ENCODE measurements around the gene EIF4A3.

EIF4A3 gene

DNA sequence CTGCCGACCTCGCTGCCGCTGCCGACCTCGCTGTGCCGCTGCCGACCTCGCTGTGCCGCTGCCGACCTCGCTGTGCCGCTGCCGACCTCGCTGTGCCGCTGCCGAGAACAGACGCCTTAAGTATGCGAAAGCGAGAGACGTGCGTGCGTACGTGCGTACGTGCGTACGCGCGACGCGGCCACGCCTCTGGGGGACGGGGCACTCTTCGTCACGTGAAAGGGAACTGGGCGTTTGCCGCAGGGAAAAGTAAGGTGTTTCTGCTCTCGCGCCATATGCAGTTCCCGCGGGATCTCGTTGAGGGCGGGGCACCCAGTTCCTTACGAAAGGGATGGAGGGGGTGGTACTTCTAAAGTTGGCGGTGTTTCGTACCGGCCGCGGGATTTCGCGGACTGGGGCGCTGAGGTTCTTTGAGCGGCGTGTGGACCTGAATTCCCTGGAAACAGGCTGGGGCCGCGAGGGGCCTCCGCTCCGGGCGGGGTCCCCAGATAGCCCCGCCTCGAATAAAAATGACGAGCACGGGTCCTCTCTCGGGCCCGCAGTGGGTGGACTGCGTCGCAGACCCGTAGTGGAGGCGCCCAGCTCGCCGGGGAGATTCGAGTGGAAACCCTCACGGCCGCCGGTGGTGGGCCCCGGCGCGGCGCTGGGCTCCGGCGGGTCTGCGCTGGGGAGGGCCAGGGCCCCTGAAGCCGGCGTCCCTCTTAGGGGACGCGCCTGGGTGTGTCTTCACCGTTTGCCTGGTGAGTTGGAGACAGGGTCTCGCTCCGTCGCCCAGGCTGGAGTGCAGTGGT lies at the start of gene EIF4A3:
Gene EIF4A3, minus strand, starts transcription at position 94 of the 788 bp plus-strand sequence. CDS start 167 bp downstream, outside the sequence.
- peak; percentile 99 for DNase-seq

DNA sequence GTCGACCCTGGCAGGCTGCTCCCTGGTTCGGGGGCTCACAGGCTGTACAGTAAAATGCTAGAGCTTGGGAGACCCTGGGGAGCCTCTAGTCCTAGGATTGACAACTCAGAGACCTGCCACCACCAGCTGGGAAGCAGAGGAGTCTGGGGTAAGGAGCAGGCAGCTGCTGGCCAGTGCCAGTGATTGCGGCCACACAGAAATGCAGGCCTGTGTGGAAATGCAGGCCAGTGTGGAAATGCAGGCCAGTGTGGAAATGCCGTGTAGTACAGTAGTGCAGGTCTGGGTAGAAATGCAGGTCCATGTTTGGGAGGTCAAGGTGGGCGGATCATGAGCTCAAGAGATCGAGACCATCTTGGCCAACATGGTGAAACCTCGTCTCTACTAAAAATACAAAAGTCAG lies 49.7 kb upstream of the EIF4A3 start:
- DNase-seq = no peak

DNA sequence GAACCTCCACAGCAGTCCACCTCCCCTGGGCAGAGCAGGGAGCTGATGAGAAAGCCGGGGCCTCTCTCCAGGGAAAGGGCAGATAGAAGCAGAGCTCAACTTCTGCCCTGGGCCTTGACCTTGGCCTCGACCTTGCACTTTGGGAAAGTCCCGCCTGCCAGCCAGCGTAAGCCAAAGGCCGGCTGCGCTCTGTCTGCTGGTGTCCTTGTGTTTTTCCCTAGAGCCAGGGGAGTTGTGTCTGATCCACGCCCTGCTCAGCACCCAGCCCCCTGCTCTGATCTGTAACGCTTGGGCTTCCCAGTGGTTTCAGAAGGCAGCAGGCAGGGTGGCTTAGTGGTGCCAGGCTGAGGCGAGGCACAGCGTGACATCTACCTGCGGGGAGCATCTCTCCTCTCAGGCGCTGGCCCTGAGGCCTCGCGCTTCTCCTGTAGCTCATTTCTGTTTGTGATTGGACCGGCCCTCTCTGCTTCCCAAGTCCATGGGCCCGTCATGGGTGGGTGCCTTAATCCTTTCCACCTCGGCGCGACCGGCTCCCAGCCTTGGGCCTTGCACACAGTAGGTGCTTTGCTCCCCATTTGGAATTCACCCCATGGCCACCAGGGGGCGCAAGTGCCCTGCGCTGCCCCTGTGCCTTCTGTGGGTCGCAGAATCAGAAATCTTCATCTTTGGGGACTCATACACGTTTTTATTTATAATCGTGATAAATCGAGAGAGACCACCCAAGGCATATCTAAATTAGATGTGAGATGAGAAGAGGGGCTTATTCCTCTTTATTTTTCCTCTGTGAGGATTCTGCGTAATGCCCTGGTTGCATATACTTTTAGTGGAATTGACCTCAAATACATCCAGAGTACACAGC lies 49.0 kb upstream of the EIF4A3 start:
- DNase-seq = no peak

GRCh38 chr17:80195141-80195540 lies 48.2 kb upstream of the EIF4A3 start:
- DNase-seq = no peak

GRCh38 chr17:80191865-80192661 lies 45.1 kb upstream of the EIF4A3 start:
- DNase-seq = no peak

- no peak for DNase-seq
Observed at GRCh38 chr17:80191192-80191591, 44.3 kb upstream of the EIF4A3 start.

GRCh38 chr17:80190716-80191115 lies 43.8 kb upstream of the EIF4A3 start:
- no peak for DNase-seq

DNA sequence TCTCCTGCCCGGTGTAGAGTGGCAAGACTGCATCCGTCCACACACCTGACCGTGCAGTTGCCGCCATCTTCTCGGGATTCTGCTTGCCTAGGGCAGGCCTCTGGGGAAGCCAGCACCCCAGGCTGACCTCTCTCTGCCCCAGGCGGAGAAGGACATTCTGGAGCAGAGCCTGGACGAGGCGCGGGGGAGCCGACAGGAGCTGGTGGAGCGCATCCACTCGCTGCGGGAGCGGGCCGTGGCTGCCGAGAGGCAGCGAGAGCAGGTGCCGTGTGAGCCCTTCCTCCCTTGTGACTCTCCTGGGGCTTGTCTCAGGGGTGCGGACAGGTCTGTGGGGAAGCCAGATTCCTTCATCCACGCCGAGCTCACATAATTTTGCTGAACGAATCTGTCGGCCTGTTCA lies 42.7 kb upstream of the EIF4A3 start:
- DNase-seq = no peak

DNA sequence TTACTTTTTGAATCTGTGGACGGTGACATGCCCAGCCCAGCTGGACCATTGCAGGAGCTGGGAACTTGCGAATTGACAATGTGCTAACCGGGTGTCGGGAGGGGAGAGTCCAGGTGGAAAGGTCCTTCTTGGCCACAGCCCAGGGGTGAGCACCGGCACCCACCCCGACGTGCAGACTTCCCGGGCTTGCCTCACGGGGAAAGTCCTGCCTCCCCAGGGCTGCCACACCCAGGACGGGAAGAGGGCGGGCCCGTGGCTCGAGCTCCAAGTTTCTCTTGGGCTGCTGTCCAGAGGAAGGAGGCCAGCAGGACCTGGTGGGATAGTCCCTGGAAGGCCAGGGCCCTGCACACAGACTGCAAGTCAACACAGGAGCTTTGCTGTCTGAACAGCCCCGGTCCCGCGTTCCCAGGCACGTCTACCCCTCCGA lies 40.6 kb upstream of the EIF4A3 start:
- no peak for DNase-seq

GRCh38 chr17:80187090-80187489 lies 40.2 kb upstream of the EIF4A3 start:
- DNase-seq = no peak

DNA sequence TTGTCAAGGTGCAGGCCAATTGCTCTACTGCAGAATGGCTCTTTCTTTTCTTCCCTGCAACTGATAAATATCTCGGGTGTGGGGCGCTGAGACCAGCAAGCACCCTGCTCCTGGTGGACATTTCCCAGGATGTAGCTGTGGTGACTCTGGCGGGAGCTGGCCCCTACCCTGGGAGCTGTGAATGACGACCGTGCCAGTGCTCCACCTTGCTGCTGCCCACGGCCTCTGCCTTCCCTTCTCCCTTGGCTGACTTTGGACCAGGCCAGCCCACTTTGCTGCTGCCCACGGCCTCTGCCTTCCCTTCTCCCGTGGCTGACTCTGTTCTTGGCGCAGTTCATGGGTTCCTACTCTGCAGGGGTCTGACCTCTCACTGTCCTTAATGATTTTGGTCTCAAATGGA lies 39.0 kb upstream of the EIF4A3 start:
- DNase-seq = no peak

DNA sequence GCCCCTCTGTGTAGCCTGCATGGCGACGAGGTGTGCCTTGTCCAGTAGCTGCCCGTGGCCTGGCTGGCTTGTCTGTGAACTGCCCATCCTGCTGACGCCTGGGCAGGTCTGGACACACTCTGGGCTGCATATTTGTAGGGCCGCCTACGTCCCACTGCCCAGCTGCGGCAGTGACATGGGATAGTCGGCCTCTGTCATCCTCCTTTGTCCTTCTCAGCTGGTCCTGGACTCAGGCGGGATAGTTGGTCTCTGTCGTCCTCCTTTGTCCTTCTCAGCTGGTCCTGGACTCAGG lies 37.4 kb upstream of the EIF4A3 start:
- no peak for DNase-seq

GRCh38 chr17:80183581-80184422 lies 36.9 kb upstream of the EIF4A3 start:
- no peak for DNase-seq

GRCh38 chr17:80182845-80183223 lies 35.9 kb upstream of the EIF4A3 start:
- DNase-seq = no peak

DNA sequence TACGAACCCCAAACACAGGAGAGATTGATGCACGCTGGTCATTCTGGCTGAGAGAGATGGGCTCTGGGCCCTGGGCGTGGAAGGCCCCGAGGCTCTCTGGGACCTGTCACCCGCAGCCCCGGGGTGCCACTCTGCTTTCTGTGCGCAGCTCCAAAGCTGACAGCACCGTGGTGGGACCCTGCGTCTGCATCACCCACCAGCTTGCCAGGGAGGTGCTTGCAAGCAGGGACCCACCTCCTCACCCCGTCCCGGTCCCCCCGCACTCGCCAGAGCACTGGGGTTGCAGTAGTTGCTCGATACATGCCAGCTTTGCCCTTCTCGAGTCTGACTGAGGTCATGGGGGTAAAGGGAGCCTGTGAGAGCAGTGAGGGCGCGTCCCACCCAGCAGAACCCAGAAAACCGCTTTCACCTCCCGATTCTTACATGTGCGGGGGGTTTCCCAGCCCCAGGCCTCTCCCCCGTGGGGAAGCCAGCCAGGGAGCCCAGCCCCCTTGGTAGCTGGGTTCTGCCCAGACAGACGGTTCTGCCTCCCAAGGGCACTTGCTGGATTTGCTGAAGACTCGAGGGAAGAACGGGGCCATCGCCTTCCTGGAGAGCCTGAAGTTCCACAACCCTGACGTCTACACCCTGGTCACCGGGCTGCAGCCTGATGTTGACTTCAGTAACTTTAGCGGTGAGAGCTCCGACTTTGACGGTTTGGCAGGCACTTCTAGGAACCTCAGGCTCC lies 35.4 kb upstream of the EIF4A3 start:
- no peak for DNase-seq

- no peak for DNase-seq
Observed at GRCh38 chr17:80181431-80181830, 34.5 kb upstream of the EIF4A3 start.

- DNase-seq = no peak
Observed at GRCh38 chr17:80180192-80180591, 33.3 kb upstream of the EIF4A3 start.

DNA sequence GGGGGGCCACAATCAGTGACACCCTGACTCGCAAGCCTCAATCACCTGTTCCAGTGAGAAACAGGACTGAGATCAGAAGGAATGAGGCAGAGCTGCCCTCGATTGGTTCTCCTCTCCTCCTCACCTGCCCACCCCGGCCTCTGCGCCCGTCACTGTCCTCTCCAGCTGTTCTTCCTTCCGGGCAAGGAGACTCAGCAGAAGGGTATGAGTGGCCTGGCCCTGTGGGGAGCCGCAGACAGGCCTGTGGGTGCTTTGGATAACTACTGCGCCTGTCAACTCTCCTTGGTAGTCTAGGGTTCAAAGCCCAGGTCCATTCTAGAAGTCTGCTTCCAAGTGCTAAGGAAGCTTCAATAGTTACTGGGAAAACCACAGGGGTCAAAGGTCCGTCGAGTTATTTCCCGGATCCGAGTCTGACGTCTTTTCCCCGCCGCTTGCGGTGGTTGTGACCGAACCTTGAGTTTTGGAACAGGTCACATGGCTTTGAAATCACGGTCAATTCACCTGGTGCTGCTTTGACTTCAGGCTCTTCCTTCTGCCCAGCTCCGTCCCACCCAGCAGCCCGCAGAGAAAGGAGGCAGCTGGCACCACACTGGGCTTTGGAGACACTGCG lies 31.2 kb upstream of the EIF4A3 start:
- no peak for DNase-seq

DNA sequence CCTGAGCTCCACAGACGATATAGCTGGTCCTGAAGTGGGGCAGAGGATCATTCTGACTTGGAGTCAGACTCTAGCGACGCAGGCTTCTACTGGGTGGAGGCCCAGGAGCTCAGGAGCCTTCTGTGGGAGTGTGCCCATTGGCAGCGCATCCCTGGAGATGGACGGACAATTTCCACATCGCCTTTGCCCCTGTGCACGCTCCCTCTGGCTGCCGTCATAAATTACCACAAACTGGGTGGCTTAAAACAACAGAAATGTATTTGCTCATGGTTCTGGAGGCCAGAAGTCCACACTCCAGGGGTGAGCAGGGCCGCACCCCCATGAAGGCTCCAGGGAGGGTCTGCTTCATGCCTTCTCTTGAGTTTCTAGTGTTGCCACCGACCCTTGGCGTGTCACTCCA lies 29.8 kb upstream of the EIF4A3 start:
- DNase-seq = no peak

DNA sequence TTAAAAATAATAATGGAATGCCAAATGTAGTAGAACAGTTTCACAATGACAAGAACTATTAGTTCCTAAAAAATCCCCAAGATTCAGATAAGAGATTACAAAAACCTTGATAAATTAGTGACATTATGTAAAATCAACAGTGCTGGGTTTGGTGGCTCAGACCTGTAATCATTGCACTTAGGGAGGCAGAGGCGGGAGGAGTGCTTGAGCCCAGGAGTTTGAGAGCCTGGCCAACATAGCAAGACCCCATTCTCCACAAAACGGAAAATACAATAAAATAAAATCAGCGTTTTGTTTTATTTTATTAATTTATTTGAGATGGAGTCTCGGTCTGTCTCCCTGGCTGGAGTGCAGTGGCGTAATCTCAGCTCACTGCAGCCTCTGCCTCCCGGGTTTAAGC lies 27.0 kb upstream of the EIF4A3 start:
- no peak for DNase-seq

DNA sequence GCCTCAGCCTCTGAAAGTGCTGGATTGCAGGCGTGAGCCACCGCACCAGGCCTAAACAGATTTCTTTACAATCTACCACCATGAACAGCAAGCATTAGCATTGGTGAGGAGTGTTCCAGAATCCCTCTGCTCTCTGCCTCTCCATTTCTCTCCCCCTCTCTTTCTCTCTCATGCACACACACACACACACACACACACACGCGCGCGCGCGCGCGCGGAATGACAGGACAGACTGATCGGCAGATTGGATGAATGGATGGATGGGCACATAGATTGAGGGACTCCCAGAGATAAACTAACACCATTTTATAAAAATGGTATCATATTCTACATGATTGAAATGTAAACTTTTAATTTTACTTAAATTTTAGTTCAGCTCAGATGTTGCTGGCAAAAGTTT lies 26.2 kb upstream of the EIF4A3 start:
- no peak for DNase-seq

Data from amniotic stem cell (primary cell).